ENCODE data around the gene CAPN2. TPM values are rescaled to one million over a fixed set of nuclear protein-coding genes. Genes with fewer than 3 reads are reported as not detected.
"Not testable (repeated sequence)": the region's sequence is repeated elsewhere in the genome, so short reads cannot be mapped to it uniquely, and the experiment has no call there.

The CAPN2 gene
- total RNA-seq, 2 experiments from 2014 or later, result 31.1 to 33.1 TPM

GRCh38 chr1:223802032-223802431, 89.7 kb downstream of the CAPN2 start:
- intact Hi-C loops (cut with DNase I, micrococcal nuclease), result no loop called here
- ChIA-PET CTCF (no interaction called here), POLR2A (no interaction called here)
- no peak for ATAC-seq
- H3K27me3 Mint-ChIP-seq, result no peaks in the 10 kb centered on the region
- DNase-seq, result no peak
- no peak overlapping the region for H3K4me3 Mint-ChIP-seq
- H3K4me1 Mint-ChIP-seq, result no peaks in the 10 kb centered on the region
- no peaks in the 10 kb centered on the region for H3K9me3 Mint-ChIP-seq (ENCODE audit: low read depth)
- peaks cover 63% of the 10 kb centered on the region for H3K36me3 Mint-ChIP-seq (ENCODE audit: low read depth)
- no peak overlapping the region for H3K27ac Mint-ChIP-seq

- no peaks in the 10 kb centered on the region for H3K27me3 Mint-ChIP-seq
- peaks cover 67% of the 10 kb centered on the region for H3K36me3 Mint-ChIP-seq (ENCODE audit: low read depth)
- intact Hi-C loops (cut with DNase I, micrococcal nuclease), result no loop called here
- ATAC-seq, result no peak
- DNase-seq, result no peak
- H3K4me1 Mint-ChIP-seq, result no peaks in the 10 kb centered on the region
- ChIA-PET POLR2A (no interaction called here), CTCF (interaction anchor here (1.0 kb wide), 1 partner anchor 54 kb away, joined by 4 read pairs; no protein-coding TSS in a partner anchor)
- H3K4me3 Mint-ChIP-seq, result no peak overlapping the region
- H3K27ac Mint-ChIP-seq, result no peak overlapping the region
- H3K9me3 Mint-ChIP-seq (ENCODE audit: low read depth), result no peaks in the 10 kb centered on the region
These were observed 90.3 kb downstream of the CAPN2 start for GRCh38 chr1:223802602-223803001.

- H3K36me3 Mint-ChIP-seq (ENCODE audit: low read depth), result peaks cover 66% of the 10 kb centered on the region
- DNase-seq (no peak), ATAC-seq (no peak)
- intact Hi-C loops (cut with DNase I, micrococcal nuclease), result no loop called here
- no peaks in the 10 kb centered on the region for H3K9me3 Mint-ChIP-seq (ENCODE audit: low read depth)
- H3K27ac Mint-ChIP-seq, result no peak overlapping the region
- CTCF ChIA-PET, result interaction anchor here (0.6 to 1.4 kb wide), 6 partner anchors 9 to 292 kb away, joined by 3 to 5 read pairs (median 4); no protein-coding TSS in a partner anchor
- no peaks in the 10 kb centered on the region for H3K4me1 Mint-ChIP-seq
- H3K4me3 Mint-ChIP-seq, result no peak overlapping the region
- no peaks in the 10 kb centered on the region for H3K27me3 Mint-ChIP-seq
- POLR2A ChIA-PET, result no interaction called here
These were observed 90.9 kb downstream of the CAPN2 start for GRCh38 chr1:223803211-223803610.

GRCh38 chr1:223809905-223810304, 97.6 kb downstream of the CAPN2 start:
- CTCF ChIA-PET; DNase-seq; H3K9me3 Mint-ChIP-seq (ENCODE audit: low read depth); H3K4me3 Mint-ChIP-seq; ATAC-seq; H3K27me3 Mint-ChIP-seq; H3K27ac Mint-ChIP-seq: not testable (repeated sequence)
- Mint-ChIP-seq H3K36me3 (ENCODE audit: low read depth) (peaks cover 53% of the 10 kb centered on the region), H3K4me1 (peaks cover 22% of the 10 kb centered on the region)
- POLR2A ChIA-PET, result interaction anchor here (0.6 kb wide), 1 partner anchor 360 kb away, joined by 5 read pairs; no protein-coding TSS in a partner anchor
- intact Hi-C loops (cut with DNase I, micrococcal nuclease), result loop anchor here in 1 of 2 experiments (5.0 kb wide), 1 partner anchor 97 kb away; no protein-coding TSS in a partner anchor

- Mint-ChIP-seq H3K9me3 (ENCODE audit: low read depth) (no peaks in the 10 kb centered on the region), H3K36me3 (ENCODE audit: low read depth) (peaks cover 48% of the 10 kb centered on the region), H3K27me3 (no peaks in the 10 kb centered on the region), H3K27ac (no peak overlapping the region), H3K4me1 (peaks cover 28% of the 10 kb centered on the region), H3K4me3 (no peak overlapping the region)
- peak; percentile 39 for ATAC-seq
- intact Hi-C loops (cut with DNase I, micrococcal nuclease), result loop anchor here in 1 of 2 experiments (5.0 kb wide), 1 partner anchor 97 kb away; no protein-coding TSS in a partner anchor
- DNase-seq, result no peak
- CTCF ChIA-PET, result interaction anchor here (0.9 to 2.7 kb wide), 9 partner anchors 15 to 98 kb away, joined by 3 to 18 read pairs (median 4); no protein-coding TSS in a partner anchor
- POLR2A ChIA-PET, result no interaction called here
These were observed 98.2 kb downstream of the CAPN2 start for GRCh38 chr1:223810586-223810985.

GRCh38 chr1:223811634-223812101, 99.3 kb downstream of the CAPN2 start:
- intact Hi-C loops (cut with DNase I, micrococcal nuclease), result loop anchor here (1.0 to 5.0 kb wide), 2 partner anchors 35 to 96 kb away; no protein-coding TSS in a partner anchor
- ChIA-PET POLR2A (interaction anchor here (0.7 kb wide), 1 partner anchor 30 kb away, joined by 3 read pairs; no protein-coding TSS in a partner anchor), CTCF (interaction anchor here (0.6 to 2.7 kb wide), 20 partner anchors 8 to 260 kb away, joined by 3 to 18 read pairs (median 4); no protein-coding TSS in a partner anchor)
- peaks cover 33% of the 10 kb centered on the region for H3K4me1 Mint-ChIP-seq
- ATAC-seq (peak; percentile 53), DNase-seq (no peak)
- H3K27ac Mint-ChIP-seq, result no peak overlapping the region
- H3K4me3 Mint-ChIP-seq, result no peak overlapping the region
- H3K27me3 Mint-ChIP-seq, result no peaks in the 10 kb centered on the region
- H3K36me3 Mint-ChIP-seq (ENCODE audit: low read depth), result peaks cover 45% of the 10 kb centered on the region
- no peaks in the 10 kb centered on the region for H3K9me3 Mint-ChIP-seq (ENCODE audit: low read depth)

- H3K4me1 Mint-ChIP-seq, result peaks cover 36% of the 10 kb centered on the region
- no peaks in the 10 kb centered on the region for H3K9me3 Mint-ChIP-seq (ENCODE audit: low read depth)
- H3K27me3 Mint-ChIP-seq, result no peaks in the 10 kb centered on the region
- DNase-seq (no peak), ATAC-seq (no peak)
- peak overlapping the region; percentile 65 for H3K27ac Mint-ChIP-seq
- intact Hi-C loops (cut with DNase I, micrococcal nuclease), result loop anchor here in 1 of 2 experiments (5.0 kb wide), 1 partner anchor 94 kb away; no protein-coding TSS in a partner anchor
- ChIA-PET POLR2A (no interaction called here), CTCF (interaction anchor here (0.7 to 1.8 kb wide), 2 partner anchors 10 to 276 kb away, joined by 3 to 7 read pairs; no protein-coding TSS in a partner anchor)
- H3K4me3 Mint-ChIP-seq, result no peak overlapping the region
- H3K36me3 Mint-ChIP-seq (ENCODE audit: low read depth), result peaks cover 34% of the 10 kb centered on the region
These were observed 101.3 kb downstream of the CAPN2 start for GRCh38 chr1:223813645-223814044.

- no peak for DNase-seq
- H3K27me3 Mint-ChIP-seq, result no peaks in the 10 kb centered on the region
- ATAC-seq, result no peak
- peak overlapping the region; percentile 3 for H3K27ac Mint-ChIP-seq
- peaks cover 41% of the 10 kb centered on the region for H3K36me3 Mint-ChIP-seq (ENCODE audit: low read depth)
- H3K9me3 Mint-ChIP-seq (ENCODE audit: low read depth), result no peaks in the 10 kb centered on the region
- intact Hi-C loops (cut with DNase I, micrococcal nuclease), result no loop called here
- H3K4me3 Mint-ChIP-seq, result no peak overlapping the region
- CTCF ChIA-PET, result interaction anchor here (0.6 to 1.8 kb wide), 3 partner anchors 9 to 65 kb away, joined by 3 to 7 read pairs (median 3); no protein-coding TSS in a partner anchor
- POLR2A ChIA-PET, result no interaction called here
- H3K4me1 Mint-ChIP-seq, result peaks cover 39% of the 10 kb centered on the region
These were observed 102.9 kb downstream of the CAPN2 start for GRCh38 chr1:223815020-223815853.

- Mint-ChIP-seq H3K27me3 (no peaks in the 10 kb centered on the region), H3K27ac (no peak overlapping the region), H3K9me3 (ENCODE audit: low read depth) (no peaks in the 10 kb centered on the region), H3K4me3 (no peak overlapping the region), H3K4me1 (peaks cover 45% of the 10 kb centered on the region), H3K36me3 (ENCODE audit: low read depth) (peaks cover 45% of the 10 kb centered on the region)
- POLR2A ChIA-PET, result no interaction called here
- ATAC-seq, result no peak
- CTCF ChIA-PET, result interaction anchor here (1.0 kb wide), 1 partner anchor 11 kb away, joined by 3 read pairs; no protein-coding TSS in a partner anchor
- no peak for DNase-seq
- intact Hi-C loops (cut with DNase I, micrococcal nuclease), result no loop called here
These were observed 103.5 kb downstream of the CAPN2 start for GRCh38 chr1:223815865-223816264.

GRCh38 chr1:223817265-223817664, 104.9 kb downstream of the CAPN2 start:
- H3K27ac Mint-ChIP-seq; CTCF ChIA-PET; H3K27me3 Mint-ChIP-seq; intact Hi-C loops (cut with DNase I, micrococcal nuclease); H3K9me3 Mint-ChIP-seq (ENCODE audit: low read depth); H3K4me3 Mint-ChIP-seq; POLR2A ChIA-PET; ATAC-seq; DNase-seq: not testable (repeated sequence)
- Mint-ChIP-seq H3K4me1 (peaks cover 46% of the 10 kb centered on the region), H3K36me3 (ENCODE audit: low read depth) (peaks cover 45% of the 10 kb centered on the region)

GRCh38 chr1:223819730-223820514, 107.6 kb downstream of the CAPN2 start:
- intact Hi-C loops (cut with DNase I, micrococcal nuclease), result no loop called here
- DNase-seq, result no peak
- ChIA-PET POLR2A (no interaction called here), CTCF (interaction anchor here (0.6 to 1.3 kb wide), 3 partner anchors 16 to 378 kb away, joined by 3 read pairs; no protein-coding TSS in a partner anchor)
- H3K36me3 Mint-ChIP-seq (ENCODE audit: low read depth), result peaks cover 28% of the 10 kb centered on the region
- no peak overlapping the region for H3K4me3 Mint-ChIP-seq
- H3K27me3 Mint-ChIP-seq, result no peaks in the 10 kb centered on the region
- peak overlapping the region; percentile 30 for H3K27ac Mint-ChIP-seq
- peaks cover 54% of the 10 kb centered on the region for H3K4me1 Mint-ChIP-seq
- no peaks in the 10 kb centered on the region for H3K9me3 Mint-ChIP-seq (ENCODE audit: low read depth)
- ATAC-seq, result no peak

Data from activated CD4-positive, alpha-beta T cell treated with anti-CD3 and anti-CD28 coated beads for 36 hours (primary cell).